Psoas muscle (tissue), 8 donors: Measurements from ENCODE around the gene CUL5. TPM values are rescaled to one million over a fixed set of nuclear protein-coding genes. Genes with fewer than 3 reads are reported as not detected.
A peak's percentile ranks its signal among the peaks of the same experiment; 100 is the strongest.
"Not testable (repeated sequence)": the region's sequence is repeated elsewhere in the genome, so short reads cannot be mapped to it uniquely, and the experiment has no call there.

ENCODE experiments used
- ATAC-seq, 4 donors: fragments of 200-7000 bp; cut with Tn5 transposase; one replicate each; pipeline ENCODE4 v1.9.1; 2020; ENCODE audit warnings: moderate library complexity in 3 of 4, mild to moderate bottlenecking in 2 of 4
- DNase-seq, 2 donors: peaks; one replicate each; pipeline ENCODE4 v3.0.0-alpha.2; 2020
- H3K27ac ChIP-seq: fragments of 200-600 bp; one replicate; pipeline ENCODE4 v1.8.0; 2022
- H3K27me3 ChIP-seq, 3 donors: fragments of 200-600 bp in 1 of 3; one replicate each; pipeline versions ENCODE4 v1.6.1 to v1.8.0; 2013 to 2022; ENCODE audit warnings: low read length in 2 of 3, mild to moderate bottlenecking in 2 of 3, moderate library complexity in 1 of 3; ENCODE audit not compliant: insufficient read depth in 3 of 3
- H3K36me3 ChIP-seq, 2 donors: fragments of 200-600 bp in 1 of 2; one replicate each; pipeline versions ENCODE4 v1.6.1 to v1.8.0; 2013 to 2022; ENCODE audit warnings: low read depth in 1 of 2, mild to moderate bottlenecking in 1 of 2, moderate library complexity in 1 of 2; ENCODE audit not compliant: insufficient read depth in 1 of 2
- H3K4me1 ChIP-seq: fragments of 200-600 bp; one replicate; pipeline ENCODE4 v1.8.0; 2022
- H3K4me3 ChIP-seq: fragments of 200-600 bp; one replicate; pipeline ENCODE4 v1.8.0; 2022; ENCODE audit warnings: mild to moderate bottlenecking
- H3K9me3 ChIP-seq: fragments of 200-600 bp; one replicate; pipeline ENCODE4 v1.8.0; 2022
- WGBS, 3 donors: extraction: QIAGEN DNeasy Blood & Tissue Kit; methylation state at CpG; one replicate each; pipeline versions ENCODE4 v1.1.6 to v1.1.7; 2013; 5-methylcytosine and 5-hydroxymethylcytosine counted together
- intact Hi-C, 2 donors: fragments of 100-400 bp; cut with DNase I; formaldehyde crosslinking; loops; one replicate each; pipeline versions ENCODE4 v1.11.0 to v1.14.2; 2022
- polyA plus RNA-seq, 3 donors: library from polyadenylated mRNA; stranded (reverse); fragments of 200-250 nt; gene quantifications; one replicate each; pipeline ENCODE4 v1.2.3, GENCODE V29; 2013
- total RNA-seq, 4 donors: library from RNA; stranded (reverse); fragmentation: NEBNext Ultra II Directional in 2 of 4; extraction: Animal tissue kit (Norgen Biotek cat#: 25700) in 2 of 4; gene quantifications; one replicate each; pipeline versions ENCODE4 v1.2.1 to v1.2.4, GENCODE V29; 2021 to 2023
- TF ChIP-seq, protein P1 (sequence below): fragments of 200-600 bp; IDR thresholded peaks from one replicate; pipeline ENCODE4 v1.8.0; 2022; ENCODE audit warnings: antibody characterized with exemption
- donor health status: healthy with polysubstance abuse.
- donor health status: DM: no; HTN: no; CAD: no; lungs with moderate emphysema.
- donor health status: Bipolar disorder and iron deficiency.
- donor health status: healthy.
- donor health status: DM: yes; HTN: yes; CAD: no.
- donor health status: DM: no; HTN: no; CAD: no.
- donor health status: DM: no; HTN: no; CAD: no.
- donor health status: DM: yes; HTN: yes; CAD: no.

CUL5 gene
- total and polyA plus RNA-seq, 7 donors = 10.5 to 92.2 (median 57.8) TPM

DNA sequence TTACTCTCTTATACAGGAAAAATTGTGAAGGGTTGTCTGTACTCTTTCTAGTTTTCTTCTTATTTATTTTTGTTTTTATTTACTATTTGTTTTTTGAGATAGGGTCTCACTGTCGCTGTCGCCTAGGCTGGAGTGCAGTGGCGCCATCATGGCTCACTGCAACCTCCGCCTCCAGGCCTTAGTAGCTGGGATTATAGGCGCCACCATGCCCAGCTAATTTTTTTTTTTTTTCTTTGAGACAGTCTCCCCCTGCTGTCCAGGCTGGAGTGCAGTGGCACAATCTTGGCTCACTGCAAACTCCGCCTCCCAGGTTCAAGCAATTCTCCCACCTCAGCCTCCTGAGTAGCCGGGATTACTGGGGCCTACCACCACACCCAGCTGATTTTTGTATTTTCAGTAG, 18.4 kb downstream of the CUL5 start:
- no peaks in the 10 kb centered on the region for H3K9me3 ChIP-seq
- no peaks in the 10 kb centered on the region for H3K27me3 ChIP-seq
- no peak for DNase-seq
- TF ChIP-seq, protein P1, sequence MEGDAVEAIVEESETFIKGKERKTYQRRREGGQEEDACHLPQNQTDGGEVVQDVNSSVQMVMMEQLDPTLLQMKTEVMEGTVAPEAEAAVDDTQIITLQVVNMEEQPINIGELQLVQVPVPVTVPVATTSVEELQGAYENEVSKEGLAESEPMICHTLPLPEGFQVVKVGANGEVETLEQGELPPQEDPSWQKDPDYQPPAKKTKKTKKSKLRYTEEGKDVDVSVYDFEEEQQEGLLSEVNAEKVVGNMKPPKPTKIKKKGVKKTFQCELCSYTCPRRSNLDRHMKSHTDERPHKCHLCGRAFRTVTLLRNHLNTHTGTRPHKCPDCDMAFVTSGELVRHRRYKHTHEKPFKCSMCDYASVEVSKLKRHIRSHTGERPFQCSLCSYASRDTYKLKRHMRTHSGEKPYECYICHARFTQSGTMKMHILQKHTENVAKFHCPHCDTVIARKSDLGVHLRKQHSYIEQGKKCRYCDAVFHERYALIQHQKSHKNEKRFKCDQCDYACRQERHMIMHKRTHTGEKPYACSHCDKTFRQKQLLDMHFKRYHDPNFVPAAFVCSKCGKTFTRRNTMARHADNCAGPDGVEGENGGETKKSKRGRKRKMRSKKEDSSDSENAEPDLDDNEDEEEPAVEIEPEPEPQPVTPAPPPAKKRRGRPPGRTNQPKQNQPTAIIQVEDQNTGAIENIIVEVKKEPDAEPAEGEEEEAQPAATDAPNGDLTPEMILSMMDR = no peak
- H3K36me3 ChIP-seq = no peaks in the 10 kb centered on the region
- 99 to 100% (median 99%) methylated on average over 7 of the region's 7 CpGs for WGBS, 3 donors
- H3K4me1 ChIP-seq = peaks cover 8% of the 10 kb centered on the region
- ATAC-seq = no peak
- intact Hi-C loops = no loop called here
- H3K27ac ChIP-seq = no peak overlapping the region
- no peak overlapping the region for H3K4me3 ChIP-seq

DNA sequence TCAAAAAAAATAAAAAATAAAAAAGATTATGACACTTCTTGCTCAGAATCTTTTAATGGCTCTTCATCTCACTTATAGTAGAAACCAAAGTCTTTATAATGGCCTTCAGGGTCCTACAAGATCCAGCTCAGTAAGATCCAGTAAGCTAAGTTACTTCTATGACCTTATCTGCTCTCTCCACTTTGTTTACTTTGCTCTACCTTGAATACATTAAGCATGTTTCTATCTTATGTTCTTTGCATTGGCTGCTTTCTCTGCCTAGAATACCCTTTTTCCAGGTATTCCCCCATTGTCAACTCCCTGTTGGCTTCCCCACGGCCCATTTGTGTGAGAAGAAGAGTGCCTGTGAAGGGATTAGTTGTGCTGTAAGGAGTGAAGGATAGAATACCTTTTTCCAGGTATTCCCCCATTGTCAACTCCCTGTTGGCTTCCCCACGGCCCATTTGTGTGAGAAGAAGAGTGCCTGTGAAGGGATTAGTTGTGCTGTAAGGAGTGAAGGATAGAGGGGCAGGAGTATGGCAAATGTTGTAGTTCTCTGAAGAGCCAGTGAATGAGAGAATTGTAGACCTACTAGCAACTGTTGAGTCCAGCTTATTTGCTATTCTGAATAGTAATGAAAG, 20.2 kb downstream of the CUL5 start:
- WGBS, 3 donors = 72 to 84% (median 80%) methylated on average over 2 of the region's 2 CpGs
- H3K4me3 ChIP-seq, H3K27ac ChIP-seq, ATAC-seq, H3K9me3 ChIP-seq, H3K36me3 ChIP-seq, DNase-seq, intact Hi-C loops, H3K27me3 ChIP-seq: not testable (repeated sequence)
- H3K4me1 ChIP-seq = peaks cover 19% of the 10 kb centered on the region

DNA sequence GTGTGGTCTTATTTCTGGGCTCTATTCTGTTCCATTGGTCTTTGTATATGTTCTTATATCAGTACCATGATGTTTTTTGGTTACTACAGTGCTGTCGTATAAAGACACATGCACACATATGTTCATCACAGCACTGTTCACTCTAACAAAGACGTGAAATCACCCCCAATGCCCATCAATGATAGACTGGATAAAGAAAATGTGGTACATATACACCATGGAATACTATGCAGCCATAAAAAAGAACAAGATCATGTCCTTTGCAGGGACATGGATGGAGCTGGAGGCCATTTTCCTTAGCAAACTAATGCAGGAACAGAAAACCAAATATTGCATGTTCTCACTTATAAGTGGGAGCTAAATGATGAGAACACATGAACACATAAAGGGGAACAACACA, 22.9 kb downstream of the CUL5 start:
- DNase-seq, H3K27ac ChIP-seq, H3K36me3 ChIP-seq, ATAC-seq, H3K4me3 ChIP-seq, H3K27me3 ChIP-seq, H3K9me3 ChIP-seq, intact Hi-C loops: not testable (repeated sequence)
- WGBS, 3 donors = 95 to 97% (median 97%) methylated on average over 2 of the region's 2 CpGs
- peaks cover 35% of the 10 kb centered on the region for H3K4me1 ChIP-seq

DNA sequence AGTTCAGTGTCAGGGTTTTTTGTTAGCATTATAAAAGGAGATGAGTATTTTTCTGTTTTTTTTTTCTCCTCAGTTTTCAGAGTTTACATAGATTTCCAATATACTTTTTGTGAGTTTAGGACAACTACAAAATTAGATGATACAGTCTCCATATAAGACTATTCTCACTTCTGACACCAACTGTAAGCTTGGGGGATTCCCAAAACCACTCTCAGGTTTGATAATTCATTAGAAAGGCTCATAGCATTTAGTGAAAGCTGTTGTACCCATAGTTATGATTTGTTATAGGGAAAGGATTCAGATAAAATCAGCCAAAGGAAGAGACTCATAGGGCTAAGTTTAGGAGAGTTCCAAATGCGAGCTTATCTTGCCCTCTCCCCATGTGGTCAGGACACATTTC, 24.1 kb downstream of the CUL5 start:
- ATAC-seq = no peak
- H3K27me3 ChIP-seq = no peaks in the 10 kb centered on the region

DNA sequence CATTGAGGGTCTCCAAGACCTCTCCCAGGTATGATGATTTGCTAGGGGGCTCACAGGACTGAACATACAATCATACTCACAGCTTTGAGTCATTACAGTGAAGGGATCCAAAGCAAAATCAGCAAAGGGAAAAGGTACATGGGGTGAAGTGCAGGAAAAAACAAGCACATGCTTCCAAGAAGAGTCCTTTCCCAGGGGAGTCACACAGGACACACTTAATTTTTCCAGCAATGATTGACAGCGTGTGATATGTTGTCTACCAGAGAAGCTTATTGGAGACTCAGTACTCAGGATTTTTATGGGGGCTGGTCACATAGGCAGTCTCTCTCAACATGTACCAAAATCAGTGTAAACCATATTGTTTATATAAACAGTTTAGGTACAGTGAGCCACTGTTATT, 25.3 kb downstream of the CUL5 start:
- ATAC-seq (no peak), DNase-seq (no peak)
- 41 to 91% (median 56%) methylated on average over 1 of the region's 1 CpG for WGBS, 3 donors
- Histone ChIP-seq H3K4me3 (no peak overlapping the region), H3K4me1 (peaks cover 47% of the 10 kb centered on the region), H3K27me3 (no peaks in the 10 kb centered on the region), H3K36me3 (peaks cover 0 to 14% of the 10 kb centered on the region in 2 donors), H3K9me3 (no peaks in the 10 kb centered on the region), H3K27ac (peak overlapping the region; percentile 54)
- TF ChIP-seq, protein P1 = no peak
- intact Hi-C loops = loop anchor here in 1 of 2 donors (2.0 kb wide), 1 partner anchor 25 kb away; the partner anchor contains the start of gene CUL5

More for the DNA sequence above, 24.1 kb downstream of the CUL5 start:
- no peaks in the 10 kb centered on the region for H3K9me3 ChIP-seq
- H3K36me3 ChIP-seq = peaks cover 0 to 8% of the 10 kb centered on the region in 2 donors
- intact Hi-C loops = no loop called here
- DNase-seq = no peak
- WGBS, 3 donors = 92 to 98% (median 94%) methylated on average over 1 of the region's 1 CpG
- peak overlapping the region; percentile 54 for H3K27ac ChIP-seq
- TF ChIP-seq, protein P1 = no peak
- peaks cover 47% of the 10 kb centered on the region for H3K4me1 ChIP-seq
- H3K4me3 ChIP-seq = no peak overlapping the region
